ACHN (cell line): ENCODE results near the gene GRN.
"Not testable (repeated sequence)": the region's sequence is repeated elsewhere in the genome, so short reads cannot be mapped to it uniquely, and the experiment has no call there.

Experiments
- DNase-seq: peaks from one replicate; pipeline ENCODE4 v3.0.0-alpha.2; 2015
- in situ Hi-C: cut with HindIII; loops from 2 replicates; pipeline ENCODE4 v1.10.0; 2017; ENCODE audit warnings: low sequenced_read_pairs, low pct_ligation_motif_present, low pct_unique_long_range_greater_than_20kb

Gene GRN

DNA sequence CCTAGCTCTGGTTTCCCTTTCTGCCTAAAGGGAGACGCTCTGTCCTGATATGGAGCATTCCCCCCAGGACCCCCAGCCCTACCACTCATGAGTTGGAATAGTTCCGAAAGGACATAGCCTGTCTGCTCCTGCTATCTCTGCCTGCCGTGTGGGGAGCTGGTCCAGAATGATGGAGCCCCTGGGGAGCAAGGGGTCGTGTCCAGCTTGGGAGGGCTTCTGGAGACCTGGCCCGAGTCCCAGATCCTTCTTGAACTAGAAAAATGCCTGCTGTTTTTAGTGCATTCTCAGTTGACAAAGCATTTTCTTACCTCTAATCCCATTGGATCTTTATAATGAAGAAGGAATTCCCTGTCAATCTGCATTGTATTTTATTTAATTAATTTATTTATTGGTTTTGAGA is 9.1 kb upstream of the GRN start:
- in situ Hi-C loops, result no loop called here
- DNase-seq, result no peak

DNA sequence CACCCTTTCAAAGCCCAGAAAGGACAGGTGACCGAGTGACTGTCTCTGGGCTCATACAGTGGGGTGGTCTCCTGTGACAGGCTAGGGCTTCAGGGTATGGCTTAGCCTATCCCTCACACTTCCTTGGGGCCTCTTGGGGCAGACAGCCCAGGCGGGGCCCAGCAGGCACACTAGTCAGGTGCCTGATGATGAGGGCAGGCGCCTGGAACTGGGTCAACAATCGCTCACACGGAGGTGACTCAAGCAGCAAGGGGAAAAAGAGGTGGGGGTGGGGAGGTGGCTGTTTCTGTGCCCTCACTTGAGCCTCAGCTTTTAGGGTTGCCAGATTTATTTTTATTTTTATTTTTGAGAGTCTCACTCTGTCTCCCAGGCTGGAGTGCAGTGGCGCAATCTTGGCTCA is 6.4 kb upstream of the GRN start:
- in situ Hi-C loops, result no loop called here
- peak; percentile 44 for DNase-seq

DNA sequence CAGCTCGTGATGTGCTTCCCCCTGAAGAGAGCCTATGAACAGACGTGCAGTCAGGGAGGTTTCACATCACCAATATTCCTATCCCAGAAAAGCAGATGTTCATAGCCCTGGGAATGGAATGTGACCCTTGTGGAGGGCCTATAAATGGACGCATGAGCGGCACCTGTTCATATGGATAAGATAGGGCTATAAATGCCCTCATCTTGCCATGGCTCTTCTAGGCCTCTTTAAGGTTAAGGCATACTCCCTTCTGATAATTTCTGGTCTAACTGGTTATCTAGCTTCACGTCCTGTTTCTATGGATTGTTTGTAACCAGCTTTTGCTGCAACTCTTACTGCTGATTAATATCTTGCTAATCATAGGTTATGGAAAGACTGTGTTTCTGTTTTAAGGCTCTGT is 4.5 kb upstream of the GRN start:
- in situ Hi-C loops, DNase-seq: not testable (repeated sequence)

DNA sequence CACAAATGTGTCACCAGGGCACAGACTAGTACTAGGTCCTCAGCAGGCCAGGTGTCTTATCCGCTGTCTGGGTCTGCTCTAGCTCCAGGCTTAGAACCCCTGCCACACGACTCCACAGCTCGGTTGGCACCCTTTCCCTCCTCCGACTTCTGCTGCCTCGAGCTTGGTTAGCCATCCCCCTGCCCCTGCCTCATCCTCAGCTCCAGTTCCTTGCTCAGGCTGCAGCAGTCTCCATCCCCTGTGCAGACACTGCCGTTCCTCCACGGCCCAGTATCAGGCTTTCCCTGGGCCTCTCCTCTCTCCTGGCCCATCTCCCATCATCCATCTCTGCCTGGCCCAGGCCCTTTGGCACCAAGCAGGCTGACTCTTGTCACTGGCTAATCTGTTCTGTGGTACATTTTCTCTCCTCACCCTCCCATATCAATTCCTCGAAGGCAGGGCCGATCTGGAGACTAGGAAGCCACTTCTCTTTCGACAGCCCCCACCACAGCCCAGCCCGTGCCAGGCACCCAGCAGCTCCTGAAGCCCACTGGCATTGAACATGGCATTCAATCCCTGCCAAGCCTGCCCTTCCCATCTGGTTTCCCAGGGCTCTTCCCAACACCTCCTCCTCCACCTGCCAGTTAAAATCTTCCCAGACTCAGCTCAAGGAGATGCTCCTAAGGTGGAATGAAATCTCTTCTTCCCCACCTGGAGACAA is 1.4 kb upstream of the GRN start:
- in situ Hi-C loops, result no loop called here
- DNase-seq, result no peak

DNA sequence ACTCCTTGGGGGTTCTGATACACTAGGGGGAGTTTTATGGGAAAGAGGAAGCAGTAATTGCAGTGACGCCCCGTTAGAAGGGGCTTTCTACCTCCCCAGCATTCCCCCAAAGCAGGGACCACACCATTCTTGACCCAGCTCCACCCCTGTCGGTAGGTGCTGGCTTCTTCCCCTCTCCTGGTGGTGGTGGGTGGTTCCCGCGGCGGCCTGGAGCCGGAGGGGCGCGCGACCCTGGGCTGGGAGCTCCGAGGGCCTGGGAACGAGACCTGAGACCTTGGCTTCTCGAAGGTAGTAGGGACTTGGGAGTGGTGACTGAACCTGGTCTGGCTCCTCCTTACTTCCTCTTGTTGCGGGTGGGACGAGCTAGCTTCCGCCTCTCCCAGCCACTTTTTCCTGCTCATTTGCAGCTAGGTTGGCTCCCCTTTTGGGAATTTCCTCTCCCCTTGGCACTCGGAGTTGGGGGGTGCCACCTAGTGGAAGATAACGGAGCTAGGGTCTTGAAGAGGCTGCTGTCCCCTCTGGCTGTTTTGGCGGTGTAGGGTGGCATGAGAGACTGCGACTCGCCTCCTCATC is 438 bp downstream of the GRN start:
- in situ Hi-C loops, result no loop called here
- DNase-seq, result peak; percentile 79

DNA sequence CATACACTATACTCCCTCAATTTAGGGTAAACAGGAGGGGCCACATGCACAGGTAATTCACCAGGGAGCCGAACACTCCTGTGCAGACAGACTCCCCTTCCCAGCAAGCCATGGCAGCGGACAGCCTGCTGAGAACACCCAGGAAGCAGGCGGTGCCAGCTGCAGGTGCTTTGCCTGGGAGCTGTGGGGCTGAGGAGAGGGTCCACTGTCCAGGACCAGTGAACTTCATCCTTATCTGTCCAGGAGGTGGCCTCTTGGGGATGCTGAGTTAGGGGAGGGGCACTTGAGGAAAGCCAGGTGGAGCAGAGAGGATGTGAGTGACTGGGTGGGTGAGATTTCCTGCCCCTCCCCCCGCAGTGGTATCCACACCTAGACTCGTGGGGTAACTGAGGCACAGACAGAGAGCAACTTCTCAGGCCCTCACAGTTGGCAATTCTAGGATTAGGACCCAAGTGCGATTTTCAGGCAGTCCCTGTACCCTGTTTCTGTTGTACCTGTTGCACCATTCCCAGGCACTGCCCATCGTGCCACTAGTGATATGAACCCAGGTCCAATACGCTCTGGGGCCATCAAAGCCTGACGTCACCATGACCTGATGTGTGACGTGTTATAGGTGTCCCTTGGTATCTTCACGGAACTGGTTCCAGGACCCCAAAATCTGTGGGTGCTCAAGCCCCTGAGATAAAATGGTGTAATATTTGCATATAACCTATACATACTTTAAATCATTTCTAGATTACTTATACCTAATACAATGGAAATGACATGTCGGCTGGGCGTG is 1.2 kb downstream of the GRN start:
- no peak for DNase-seq
- in situ Hi-C loops, result no loop called here

DNA sequence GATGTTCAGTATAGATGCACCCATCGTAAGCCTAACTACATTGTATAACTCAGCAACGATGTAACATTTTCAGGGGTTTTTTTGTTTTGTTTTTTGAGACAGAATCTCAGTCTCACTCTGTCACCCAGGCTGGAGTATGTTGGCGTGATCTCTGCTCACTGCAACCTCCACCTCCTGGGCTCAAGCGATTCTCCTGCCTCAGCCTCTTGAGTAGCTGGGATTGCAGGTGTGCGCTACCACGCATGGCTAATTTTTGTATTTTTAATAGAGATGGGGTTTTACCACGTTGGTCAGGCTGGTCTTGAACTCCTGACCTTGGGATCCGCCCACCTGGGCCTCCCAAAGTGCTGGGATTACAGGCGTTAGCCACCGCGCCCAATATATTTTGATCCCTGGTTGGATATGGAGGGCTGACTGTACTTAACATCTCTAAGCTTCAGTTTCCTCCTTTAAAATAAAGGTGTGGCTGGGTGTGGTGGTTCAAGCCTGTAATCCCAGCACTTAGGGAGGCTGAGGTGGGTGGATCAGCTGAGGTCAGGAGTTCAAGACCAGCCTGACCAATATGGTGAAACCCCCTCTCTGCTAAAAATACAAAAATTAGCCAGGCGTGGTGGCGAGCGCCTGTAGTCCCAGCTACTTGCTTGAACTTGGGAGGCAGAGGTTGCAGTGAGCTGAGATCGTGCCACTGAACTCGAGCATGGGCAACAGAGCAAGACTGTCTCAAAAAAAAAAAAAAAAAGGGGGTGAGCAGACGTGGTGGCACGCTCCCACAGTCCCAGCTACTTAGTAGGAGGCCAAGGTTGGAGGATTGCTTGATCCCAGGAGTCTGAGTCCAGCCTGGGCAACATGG is 2.3 kb downstream of the GRN start:
- in situ Hi-C loops, DNase-seq: not testable (repeated sequence)

DNA sequence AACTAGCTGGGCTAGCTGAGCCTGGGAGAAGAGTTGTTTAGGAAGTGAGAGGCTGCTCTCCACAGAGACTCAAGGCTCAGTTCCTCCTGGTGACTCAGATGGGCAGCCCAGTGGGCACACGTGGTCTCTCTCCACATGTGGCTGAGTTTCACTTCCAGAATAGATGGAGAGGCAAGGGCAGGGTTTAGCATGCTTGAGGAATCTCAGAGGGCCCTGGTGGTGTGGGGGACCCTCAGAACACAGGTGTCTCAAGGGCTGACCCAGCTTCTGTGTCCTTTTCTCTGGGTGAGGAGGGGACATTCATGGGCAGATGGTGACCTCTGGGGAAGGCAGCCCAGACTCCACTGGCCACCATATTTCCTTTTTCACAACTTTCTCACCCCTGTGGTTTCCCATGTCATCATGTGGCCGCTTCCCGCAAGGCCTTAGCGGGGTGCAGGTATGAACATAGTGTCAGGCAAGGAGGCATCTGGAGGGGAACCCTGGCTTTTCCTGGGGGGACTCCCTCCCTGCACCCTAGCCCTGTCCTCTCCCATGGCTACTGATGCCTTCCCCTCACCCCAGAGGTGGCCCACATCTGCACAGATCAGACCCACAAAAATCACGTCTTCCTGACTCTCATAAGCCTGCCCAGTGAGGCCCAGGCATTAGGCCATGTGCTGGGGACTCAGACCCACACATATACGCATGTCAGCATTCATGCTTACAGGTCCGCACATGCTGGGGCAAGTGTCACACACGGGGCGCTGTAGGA is 3.3 kb downstream of the GRN start:
- in situ Hi-C loops, result no loop called here
- peak; percentile 49 for DNase-seq

DNA sequence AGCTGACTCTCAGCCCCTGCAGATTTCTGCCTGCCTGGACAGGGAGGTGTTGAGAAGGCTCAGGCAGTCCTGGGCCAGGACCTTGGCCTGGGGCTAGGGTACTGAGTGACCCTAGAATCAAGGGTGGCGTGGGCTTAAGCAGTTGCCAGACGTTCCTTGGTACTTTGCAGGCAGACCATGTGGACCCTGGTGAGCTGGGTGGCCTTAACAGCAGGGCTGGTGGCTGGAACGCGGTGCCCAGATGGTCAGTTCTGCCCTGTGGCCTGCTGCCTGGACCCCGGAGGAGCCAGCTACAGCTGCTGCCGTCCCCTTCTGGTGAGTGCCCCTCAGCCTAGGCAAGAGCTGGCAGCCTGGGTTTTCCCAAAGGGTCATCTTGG is 3.9 kb downstream of the GRN start:
- no peak for DNase-seq
- in situ Hi-C loops, result no loop called here

DNA sequence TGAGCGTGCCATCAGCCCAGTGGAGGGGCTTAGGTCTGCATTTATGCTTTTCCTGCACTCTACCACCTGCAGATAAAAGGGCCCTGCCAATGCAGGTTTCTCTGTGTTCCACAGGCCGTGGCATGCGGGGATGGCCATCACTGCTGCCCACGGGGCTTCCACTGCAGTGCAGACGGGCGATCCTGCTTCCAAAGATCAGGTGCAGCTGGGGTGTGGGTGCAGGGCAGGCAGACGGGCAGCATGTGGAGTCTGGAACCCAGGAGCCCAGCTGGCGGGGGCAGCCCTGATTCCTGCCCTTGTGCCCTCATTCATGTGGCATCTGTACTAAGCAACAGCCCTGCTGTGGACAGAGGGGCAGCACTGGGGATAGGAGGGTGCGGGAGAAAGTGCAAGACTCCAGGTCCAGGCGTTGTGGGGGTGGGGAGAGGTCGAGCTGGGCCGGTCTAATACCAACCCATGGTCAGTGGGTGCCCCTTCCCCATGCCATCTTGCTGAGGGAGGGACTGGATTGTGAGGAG is 4.5 kb downstream of the GRN start:
- in situ Hi-C loops, result no loop called here
- no peak for DNase-seq

DNA sequence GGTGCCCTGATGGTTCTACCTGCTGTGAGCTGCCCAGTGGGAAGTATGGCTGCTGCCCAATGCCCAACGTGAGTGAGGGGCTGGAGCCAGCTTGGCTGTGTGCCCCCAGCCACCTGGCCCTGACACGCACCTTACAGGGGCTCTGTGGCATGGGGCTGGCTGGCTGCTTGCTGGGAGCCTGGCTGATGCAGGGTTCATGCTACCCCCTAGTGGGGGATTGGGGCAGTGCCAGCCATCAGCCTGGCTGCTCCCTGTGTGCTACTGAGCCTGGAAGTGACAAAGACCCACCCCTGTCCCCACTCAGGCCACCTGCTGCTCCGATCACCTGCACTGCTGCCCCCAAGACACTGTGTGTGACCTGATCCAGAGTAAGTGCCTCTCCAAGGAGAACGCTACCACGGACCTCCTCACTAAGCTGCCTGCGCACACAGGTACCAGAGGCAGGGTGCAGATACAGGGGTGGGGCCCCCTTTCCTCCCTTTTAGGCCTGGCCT is 5.7 kb downstream of the GRN start:
- in situ Hi-C loops, result no loop called here
- DNase-seq, result peak; percentile 71

DNA sequence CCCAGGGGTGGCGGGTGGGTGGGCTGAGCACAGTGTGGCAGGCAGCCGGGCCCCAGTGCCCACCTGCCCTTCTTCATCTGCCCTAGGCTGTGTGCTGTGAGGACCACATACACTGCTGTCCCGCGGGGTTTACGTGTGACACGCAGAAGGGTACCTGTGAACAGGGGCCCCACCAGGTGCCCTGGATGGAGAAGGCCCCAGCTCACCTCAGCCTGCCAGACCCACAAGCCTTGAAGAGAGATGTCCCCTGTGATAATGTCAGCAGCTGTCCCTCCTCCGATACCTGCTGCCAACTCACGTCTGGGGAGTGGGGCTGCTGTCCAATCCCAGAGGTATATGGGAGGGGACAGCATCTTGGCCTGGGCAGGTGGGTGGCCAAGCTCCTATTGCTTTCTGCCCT is 6.4 kb downstream of the GRN start:
- in situ Hi-C loops, result no loop called here
- no peak for DNase-seq

DNA sequence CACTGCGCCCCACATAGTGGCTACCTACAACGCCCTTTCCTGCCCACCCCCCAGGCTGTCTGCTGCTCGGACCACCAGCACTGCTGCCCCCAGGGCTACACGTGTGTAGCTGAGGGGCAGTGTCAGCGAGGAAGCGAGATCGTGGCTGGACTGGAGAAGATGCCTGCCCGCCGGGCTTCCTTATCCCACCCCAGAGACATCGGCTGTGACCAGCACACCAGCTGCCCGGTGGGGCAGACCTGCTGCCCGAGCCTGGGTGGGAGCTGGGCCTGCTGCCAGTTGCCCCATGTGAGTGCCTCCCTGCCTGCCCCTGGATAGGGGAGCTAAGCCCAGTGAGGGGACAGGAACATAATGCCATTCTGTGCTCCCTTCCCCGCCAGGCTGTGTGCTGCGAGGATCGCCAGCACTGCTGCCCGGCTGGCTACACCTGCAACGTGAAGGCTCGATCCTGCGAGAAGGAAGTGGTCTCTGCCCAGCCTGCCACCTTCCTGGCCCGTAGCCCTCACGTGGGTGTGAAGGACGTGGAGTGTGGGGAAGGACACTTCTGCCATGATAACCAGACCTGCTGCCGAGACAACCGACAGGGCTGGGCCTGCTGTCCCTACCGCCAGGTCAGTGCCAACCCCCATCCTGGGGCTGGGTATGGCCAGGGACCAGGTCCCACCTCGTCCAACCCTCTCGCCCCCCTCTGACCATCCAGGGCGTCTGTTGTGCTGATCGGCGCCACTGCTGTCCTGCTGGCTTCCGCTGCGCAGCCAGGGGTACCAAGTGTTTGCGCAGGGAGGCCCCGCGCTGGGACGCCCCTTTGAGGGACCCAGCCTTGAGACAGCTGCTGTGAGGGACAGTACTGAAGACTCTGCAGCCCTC is 7.1 kb downstream of the GRN start:
- DNase-seq, result no peak
- in situ Hi-C loops, result no loop called here

DNA sequence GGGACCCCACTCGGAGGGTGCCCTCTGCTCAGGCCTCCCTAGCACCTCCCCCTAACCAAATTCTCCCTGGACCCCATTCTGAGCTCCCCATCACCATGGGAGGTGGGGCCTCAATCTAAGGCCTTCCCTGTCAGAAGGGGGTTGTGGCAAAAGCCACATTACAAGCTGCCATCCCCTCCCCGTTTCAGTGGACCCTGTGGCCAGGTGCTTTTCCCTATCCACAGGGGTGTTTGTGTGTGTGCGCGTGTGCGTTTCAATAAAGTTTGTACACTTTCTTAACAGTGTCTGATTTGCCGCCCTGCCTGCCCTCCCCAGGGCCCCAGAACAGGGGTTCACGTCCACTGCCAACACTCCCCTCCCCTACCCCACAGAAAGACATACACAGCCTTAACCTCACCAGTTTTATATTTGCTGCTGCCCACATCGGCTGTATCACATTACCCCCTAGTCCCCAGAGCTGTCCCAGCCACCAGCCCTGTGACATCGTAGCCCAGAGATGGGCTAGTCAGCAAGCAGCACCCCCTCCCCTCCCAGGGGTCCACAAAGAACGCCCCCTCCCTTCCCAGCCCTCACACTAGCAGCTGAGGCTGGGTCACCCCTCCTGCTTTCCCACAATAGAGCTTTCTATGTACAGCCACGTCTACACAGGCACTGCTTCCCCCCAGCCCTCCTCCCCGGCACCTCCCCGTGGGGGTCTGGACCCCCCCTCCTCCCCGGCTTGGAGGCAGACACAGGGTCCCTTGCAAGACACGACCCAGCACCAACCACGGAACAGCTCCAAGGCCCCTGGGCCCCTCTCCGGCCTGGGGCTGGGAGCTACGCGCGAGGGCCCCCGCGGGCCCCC is 7.9 kb downstream of the GRN start:
- no peak for DNase-seq
- in situ Hi-C loops, result no loop called here

DNA sequence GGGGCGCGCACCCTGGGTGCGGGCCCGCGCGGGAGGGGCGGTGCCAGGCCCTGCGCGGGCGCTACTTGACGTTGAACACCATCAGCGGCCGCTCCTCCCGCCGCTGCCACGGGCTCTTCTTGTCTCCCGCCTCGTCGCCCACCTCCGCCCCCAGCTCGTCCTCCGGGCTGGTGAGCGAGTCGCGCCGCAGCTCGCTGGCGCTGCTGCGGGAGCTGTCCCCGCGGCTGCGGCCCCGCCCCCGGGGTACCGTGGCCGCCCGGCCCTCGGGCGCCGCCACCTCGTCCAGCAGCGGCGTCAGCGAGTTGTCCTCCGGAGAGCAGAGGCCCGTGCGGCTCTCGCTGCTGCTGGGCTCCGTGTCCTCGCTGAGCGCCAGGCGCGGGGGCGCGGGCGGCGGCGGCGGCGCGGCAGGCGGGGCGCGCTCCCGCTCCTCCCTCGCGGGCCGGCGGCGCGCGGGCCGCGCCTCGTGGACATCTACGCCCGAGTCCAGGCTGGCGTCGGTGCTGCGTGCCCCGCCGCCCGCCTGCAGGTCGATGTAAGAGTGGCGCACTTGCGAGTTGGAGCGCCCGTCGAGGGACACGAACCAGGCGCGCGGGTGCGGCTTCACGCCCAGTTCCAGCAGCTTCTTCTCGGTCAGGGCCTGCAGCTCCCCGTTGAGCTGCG is 8.7 kb downstream of the GRN start:
- in situ Hi-C loops, result no loop called here
- DNase-seq, result no peak
